ENCODE measurements around the gene PNLIPRP1. TPM values are rescaled to one million over a fixed set of nuclear protein-coding genes. Genes with fewer than 3 reads are reported as not detected.

Gene PNLIPRP1
- total and polyA plus RNA-seq, 2 experiments from 2014 or later = 0.39 TPM; not detected in 1

DNA sequence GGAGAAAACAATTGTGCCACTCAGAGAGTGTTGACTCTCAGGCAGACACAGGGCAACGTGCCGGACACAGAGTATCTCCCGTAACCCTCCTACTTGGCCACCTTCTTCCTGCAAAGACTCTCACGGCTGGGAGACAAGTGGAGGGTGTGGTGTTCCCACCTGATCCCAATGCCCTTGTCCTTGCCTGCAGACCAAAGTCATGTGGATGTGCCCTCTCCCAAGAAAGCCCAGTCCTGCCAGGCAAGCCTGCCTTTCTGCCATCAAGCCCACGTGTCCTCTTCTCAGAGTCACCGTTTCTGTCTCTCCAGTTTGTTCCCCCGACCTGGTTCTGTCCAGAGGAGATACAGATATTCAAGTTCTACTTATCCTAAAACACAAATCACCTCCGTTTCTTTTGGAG is 30.7 kb downstream of the PNLIPRP1 start:
- H3K36me3 ChIP-seq (replicated peaks; ENCODE audit: insufficient read depth, low read depth) = no peaks in the 10 kb centered on the region
- DNase-seq (ENCODE audit: low spot score) = no peak
- no peaks in the 10 kb centered on the region for H3K79me2 ChIP-seq
- H3K27ac ChIP-seq = peak overlapping the region; percentile 76
- H3K4me1 ChIP-seq (ENCODE audit: insufficient read depth) = no peaks in the 10 kb centered on the region
- WGBS (ENCODE audit: low lambda C conversion rate, missing lambda C conversion rate) = 86% methylated on average over 8 of the region's 8 CpGs
- no peaks in the 10 kb centered on the region for H3K9me3 ChIP-seq (ENCODE audit: low read depth)
- H3K9me2 ChIP-seq (replicated peaks; ENCODE audit: insufficient read depth) = no peaks in the 10 kb centered on the region
- H3K4me2 ChIP-seq = no peak overlapping the region
- H4K20me1 ChIP-seq (ENCODE audit: insufficient read depth, poor library complexity, severe bottlenecking) = no peaks in the 10 kb centered on the region
- TF ChIP-seq, protein P1, sequence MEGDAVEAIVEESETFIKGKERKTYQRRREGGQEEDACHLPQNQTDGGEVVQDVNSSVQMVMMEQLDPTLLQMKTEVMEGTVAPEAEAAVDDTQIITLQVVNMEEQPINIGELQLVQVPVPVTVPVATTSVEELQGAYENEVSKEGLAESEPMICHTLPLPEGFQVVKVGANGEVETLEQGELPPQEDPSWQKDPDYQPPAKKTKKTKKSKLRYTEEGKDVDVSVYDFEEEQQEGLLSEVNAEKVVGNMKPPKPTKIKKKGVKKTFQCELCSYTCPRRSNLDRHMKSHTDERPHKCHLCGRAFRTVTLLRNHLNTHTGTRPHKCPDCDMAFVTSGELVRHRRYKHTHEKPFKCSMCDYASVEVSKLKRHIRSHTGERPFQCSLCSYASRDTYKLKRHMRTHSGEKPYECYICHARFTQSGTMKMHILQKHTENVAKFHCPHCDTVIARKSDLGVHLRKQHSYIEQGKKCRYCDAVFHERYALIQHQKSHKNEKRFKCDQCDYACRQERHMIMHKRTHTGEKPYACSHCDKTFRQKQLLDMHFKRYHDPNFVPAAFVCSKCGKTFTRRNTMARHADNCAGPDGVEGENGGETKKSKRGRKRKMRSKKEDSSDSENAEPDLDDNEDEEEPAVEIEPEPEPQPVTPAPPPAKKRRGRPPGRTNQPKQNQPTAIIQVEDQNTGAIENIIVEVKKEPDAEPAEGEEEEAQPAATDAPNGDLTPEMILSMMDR (IDR thresholded peaks at IDR 0.05; ENCODE audit: poor library complexity) = no peak
- no peak for TF ChIP-seq EZH2 (IDR thresholded peaks at IDR 0.05; ENCODE audit: borderline replicate concordance)
- TF ChIP-seq EZH2phosphoT487 (IDR thresholded peaks at IDR 0.05; ENCODE audit: low read depth, severe bottlenecking, unreplicated experiment) = no peak
- no peak overlapping the region for H3K4me3 ChIP-seq
- H3K27me3 ChIP-seq = no peaks in the 10 kb centered on the region
- H2AFZ ChIP-seq = no peak overlapping the region

DNA sequence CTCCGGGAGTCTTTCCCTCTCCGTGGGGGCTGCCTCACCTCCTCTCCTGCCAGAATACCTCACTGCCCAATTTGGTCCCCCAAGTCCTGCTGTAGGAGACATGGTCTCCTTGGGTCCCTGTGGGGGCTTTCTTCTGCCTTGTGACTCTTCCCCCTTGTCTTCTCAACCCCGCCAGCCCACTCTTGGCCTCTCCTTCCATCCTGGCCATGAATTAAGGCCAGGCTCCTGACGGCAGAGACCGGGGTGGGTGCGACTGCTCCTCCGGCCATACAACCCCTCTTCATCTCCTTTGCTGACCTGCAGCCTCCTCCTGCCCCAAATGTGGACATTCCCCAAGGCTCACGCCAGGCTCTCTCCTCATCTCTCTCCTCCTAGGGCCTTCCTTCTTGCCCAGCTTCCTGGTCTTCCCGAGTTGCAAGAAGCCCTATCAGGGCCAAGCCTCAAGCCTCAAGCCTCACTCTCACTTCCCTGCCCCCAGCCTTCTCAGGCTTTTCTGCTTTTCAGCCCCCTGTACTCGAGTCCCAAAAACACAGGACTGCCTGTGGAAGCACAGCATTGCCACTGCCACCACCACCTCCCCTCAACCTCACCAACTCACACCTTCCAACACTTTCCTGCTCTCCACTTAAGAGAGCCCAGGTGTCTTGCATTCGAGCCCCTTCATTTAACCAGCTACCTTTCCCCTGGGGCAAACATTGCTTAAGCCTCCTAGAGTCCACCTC is 31.3 kb downstream of the PNLIPRP1 start:
- no peak for DNase-seq (ENCODE audit: low spot score)
- H2AFZ ChIP-seq = no peak overlapping the region
- WGBS (ENCODE audit: low lambda C conversion rate, missing lambda C conversion rate) = 92% methylated on average over 11 of the region's 11 CpGs
- no peak overlapping the region for H3K27ac ChIP-seq
- no peak for TF ChIP-seq EZH2phosphoT487 (IDR thresholded peaks at IDR 0.05; ENCODE audit: low read depth, severe bottlenecking, unreplicated experiment)
- TF ChIP-seq EZH2 (IDR thresholded peaks at IDR 0.05; ENCODE audit: borderline replicate concordance) = no peak
- TF ChIP-seq, protein P1 (IDR thresholded peaks at IDR 0.05; ENCODE audit: poor library complexity) = no peak
- H3K9me3 ChIP-seq (ENCODE audit: low read depth) = no peaks in the 10 kb centered on the region
- no peak overlapping the region for H3K4me3 ChIP-seq
- no peaks in the 10 kb centered on the region for H3K4me1 ChIP-seq (ENCODE audit: insufficient read depth)
- H3K36me3 ChIP-seq (replicated peaks; ENCODE audit: insufficient read depth, low read depth) = no peaks in the 10 kb centered on the region
- no peaks in the 10 kb centered on the region for H4K20me1 ChIP-seq (ENCODE audit: insufficient read depth, poor library complexity, severe bottlenecking)
- H3K9me2 ChIP-seq (replicated peaks; ENCODE audit: insufficient read depth) = no peaks in the 10 kb centered on the region
- H3K4me2 ChIP-seq = no peak overlapping the region
- H3K79me2 ChIP-seq = no peaks in the 10 kb centered on the region
- no peaks in the 10 kb centered on the region for H3K27me3 ChIP-seq

DNA sequence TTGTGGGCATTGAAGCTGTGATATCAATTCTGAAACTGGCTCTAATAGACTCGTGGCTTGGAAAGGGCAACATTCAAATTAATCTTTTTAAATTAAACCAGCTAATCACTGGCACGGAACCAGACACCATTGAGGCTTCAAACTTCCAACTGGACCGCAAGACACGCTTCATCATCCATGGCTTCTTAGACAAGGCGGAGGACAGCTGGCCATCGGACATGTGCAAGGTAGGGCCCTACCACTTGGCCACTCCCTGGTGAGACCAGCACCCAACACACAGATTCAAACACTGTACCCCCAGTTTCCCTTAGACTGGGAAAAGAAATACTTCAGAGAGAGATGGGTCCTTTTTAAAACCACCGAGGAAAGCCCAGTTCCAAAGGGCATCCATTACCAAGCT is 35.1 kb downstream of the PNLIPRP1 start:
- no peaks in the 10 kb centered on the region for H3K9me2 ChIP-seq (replicated peaks; ENCODE audit: insufficient read depth)
- WGBS (ENCODE audit: low lambda C conversion rate, missing lambda C conversion rate) = 96% methylated on average over 7 of the region's 7 CpGs
- no peak overlapping the region for H2AFZ ChIP-seq
- DNase-seq (ENCODE audit: low spot score) = no peak
- H3K27ac ChIP-seq = no peak overlapping the region
- no peaks in the 10 kb centered on the region for H4K20me1 ChIP-seq (ENCODE audit: insufficient read depth, poor library complexity, severe bottlenecking)
- H3K4me3 ChIP-seq = no peak overlapping the region
- no peaks in the 10 kb centered on the region for H3K79me2 ChIP-seq
- no peak for TF ChIP-seq EZH2phosphoT487 (IDR thresholded peaks at IDR 0.05; ENCODE audit: low read depth, severe bottlenecking, unreplicated experiment)
- no peak for TF ChIP-seq EZH2 (IDR thresholded peaks at IDR 0.05; ENCODE audit: borderline replicate concordance)
- TF ChIP-seq, protein P1 (IDR thresholded peaks at IDR 0.05; ENCODE audit: poor library complexity) = no peak
- H3K4me2 ChIP-seq = no peak overlapping the region
- no peaks in the 10 kb centered on the region for H3K27me3 ChIP-seq
- no peaks in the 10 kb centered on the region for H3K36me3 ChIP-seq (replicated peaks; ENCODE audit: insufficient read depth, low read depth)
- no peaks in the 10 kb centered on the region for H3K4me1 ChIP-seq (ENCODE audit: insufficient read depth)
- H3K9me3 ChIP-seq (ENCODE audit: low read depth) = no peaks in the 10 kb centered on the region

All from hepatocyte (in vitro differentiated cells).